Tibial nerve (tissue), 3 donors: ENCODE results near the gene SCCPDH.

Source experiments
- POLR2A ChIP-seq, 2 donors: fragments of 450-650 bp; IDR thresholded peaks; one replicate each; pipeline ENCODE4 v1.6.1; 2017; ENCODE audit warnings: antibody characterized with exemption in 2 of 2, mild to moderate bottlenecking in 2 of 2, moderate library complexity in 2 of 2
- TF ChIP-seq, protein P1 (sequence below), 5 experiments: fragments of 200-600 bp in 3 of 5; fragments of 450-650 bp in 2 of 5; sonication (generic) in 3 of 5; IDR thresholded peaks; one replicate each; pipeline ENCODE4 v1.5.1; 2016 to 2019; ENCODE audit warnings: antibody characterized with exemption in 5 of 5, mild to moderate bottlenecking in 3 of 5, moderate library complexity in 2 of 5

DNA sequence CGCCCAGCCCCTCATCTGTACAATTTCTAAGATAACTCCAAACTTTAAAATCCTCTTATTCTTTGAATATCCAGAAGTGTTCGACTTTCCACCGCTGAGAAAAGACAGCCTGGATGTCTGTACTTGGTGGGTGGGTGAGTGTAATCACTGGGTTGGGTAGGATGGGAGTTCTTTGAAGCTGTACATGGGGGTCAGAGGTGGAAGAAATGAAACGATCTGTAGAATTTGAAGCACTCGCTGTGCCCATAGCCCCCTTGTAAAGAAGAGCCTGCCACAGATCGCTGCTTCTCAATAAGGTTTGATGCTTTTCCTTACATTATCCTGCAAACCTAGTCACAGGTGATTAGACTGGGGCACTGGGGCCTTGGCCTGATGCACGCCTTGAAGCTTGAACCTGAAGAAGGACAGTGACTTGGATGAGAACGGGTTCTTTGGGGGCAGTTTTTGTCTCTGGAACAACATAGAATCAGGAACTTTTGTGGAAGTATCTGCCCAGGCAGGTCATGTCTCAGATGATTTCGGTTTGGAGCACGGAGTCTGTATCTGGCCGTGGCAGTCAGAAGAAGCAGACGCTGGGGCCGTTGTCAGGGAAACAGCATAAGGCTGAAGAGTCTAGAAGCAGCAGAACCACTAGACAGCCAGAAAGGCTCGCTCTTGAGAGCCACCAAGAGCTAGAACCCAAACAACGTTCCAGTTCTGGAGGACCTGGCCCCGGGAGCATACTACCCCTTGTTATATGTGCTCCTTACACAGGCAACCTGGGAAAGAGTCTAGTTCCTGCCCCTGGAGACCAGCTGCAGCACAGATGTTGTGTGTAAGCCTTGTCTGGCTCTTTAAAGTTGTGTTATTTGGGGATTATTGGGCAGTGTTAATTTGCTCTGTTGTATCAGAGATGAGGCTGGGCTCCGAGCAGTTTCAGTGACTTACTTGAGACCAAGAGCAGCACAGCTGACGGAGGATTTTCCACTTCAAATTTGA lies 45.1 kb upstream of the SCCPDH start:
- TF ChIP-seq, protein P1, sequence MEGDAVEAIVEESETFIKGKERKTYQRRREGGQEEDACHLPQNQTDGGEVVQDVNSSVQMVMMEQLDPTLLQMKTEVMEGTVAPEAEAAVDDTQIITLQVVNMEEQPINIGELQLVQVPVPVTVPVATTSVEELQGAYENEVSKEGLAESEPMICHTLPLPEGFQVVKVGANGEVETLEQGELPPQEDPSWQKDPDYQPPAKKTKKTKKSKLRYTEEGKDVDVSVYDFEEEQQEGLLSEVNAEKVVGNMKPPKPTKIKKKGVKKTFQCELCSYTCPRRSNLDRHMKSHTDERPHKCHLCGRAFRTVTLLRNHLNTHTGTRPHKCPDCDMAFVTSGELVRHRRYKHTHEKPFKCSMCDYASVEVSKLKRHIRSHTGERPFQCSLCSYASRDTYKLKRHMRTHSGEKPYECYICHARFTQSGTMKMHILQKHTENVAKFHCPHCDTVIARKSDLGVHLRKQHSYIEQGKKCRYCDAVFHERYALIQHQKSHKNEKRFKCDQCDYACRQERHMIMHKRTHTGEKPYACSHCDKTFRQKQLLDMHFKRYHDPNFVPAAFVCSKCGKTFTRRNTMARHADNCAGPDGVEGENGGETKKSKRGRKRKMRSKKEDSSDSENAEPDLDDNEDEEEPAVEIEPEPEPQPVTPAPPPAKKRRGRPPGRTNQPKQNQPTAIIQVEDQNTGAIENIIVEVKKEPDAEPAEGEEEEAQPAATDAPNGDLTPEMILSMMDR (IDR thresholded peaks at IDR 0.05): no peak
- TF ChIP-seq POLR2A (IDR thresholded peaks at IDR 0.05): no peak
